ENCODE measurements around the gene FAM20A. TPM values are rescaled to one million over a fixed set of nuclear protein-coding genes. Genes with fewer than 3 reads are reported as not detected.

The FAM20A gene
- total and polyA plus RNA-seq, 2 of the 8 experiments (the other 6 are each of a cell fraction or from before 2014, with no cell fraction given) = 3.6 to 11.9 TPM

- H3K23ac ChIP-seq (ENCODE audit: insufficient read length) = no peak overlapping the region
- no peak overlapping the region for H2BK20ac ChIP-seq (ENCODE audit: low read length)
- no peak overlapping the region for H2AK5ac ChIP-seq (ENCODE audit: low read depth, low read length)
- no peak overlapping the region for H2BK12ac ChIP-seq (ENCODE audit: low read depth, low read length)
- no peak overlapping the region for H4K91ac ChIP-seq (replicated peaks; ENCODE audit: insufficient read length, low read length)
- POLR2A ChIA-PET (ENCODE audit: partially characterized antibody) = no interaction called here
- DNase-seq (ENCODE audit: low read depth in 1 of 2, low spot score in 2 of 2) (no peak), FAIRE-seq (no peak)
- H3K9me3 ChIP-seq (ENCODE audit: insufficient read depth in 2 of 2, low read depth in 1 of 2, low read length in 1 of 2) = peaks cover 10 to 14% of the 10 kb centered on the region in 2 experiments
- peaks cover 5% of the 10 kb centered on the region for H3K23me2 ChIP-seq (ENCODE audit: low read depth, low read length)
- TF ChIP-seq, protein P1, sequence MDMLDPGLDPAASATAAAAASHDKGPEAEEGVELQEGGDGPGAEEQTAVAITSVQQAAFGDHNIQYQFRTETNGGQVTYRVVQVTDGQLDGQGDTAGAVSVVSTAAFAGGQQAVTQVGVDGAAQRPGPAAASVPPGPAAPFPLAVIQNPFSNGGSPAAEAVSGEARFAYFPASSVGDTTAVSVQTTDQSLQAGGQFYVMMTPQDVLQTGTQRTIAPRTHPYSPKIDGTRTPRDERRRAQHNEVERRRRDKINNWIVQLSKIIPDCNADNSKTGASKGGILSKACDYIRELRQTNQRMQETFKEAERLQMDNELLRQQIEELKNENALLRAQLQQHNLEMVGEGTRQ (IDR thresholded peaks at IDR 0.05; ENCODE audit: low read length) = no peak
- H3K36me3 ChIP-seq (ENCODE audit: control insufficient read depth in 2 of 4, insufficient read depth in 4 of 4, low read length in 3 of 4) = peaks cover 7 to 40% (median 22%) of the 10 kb centered on the region in 4 experiments; a peak in 6 of 8 replicates
- 91% methylated on average over 15 of the region's 15 CpGs; no CpG with 5 or more reads in 1 of the 2 experiments for WGBS, 2 experiments (ENCODE audit: extremely low coverage in 1 of 2, insufficient coverage in 1 of 2, insufficient read length in 1 of 2, insufficient replicate concordance in 2 of 2, low coverage in 1 of 2, low lambda C conversion rate in 2 of 2, missing lambda C conversion rate in 1 of 2)
- peak overlapping the region in 1 of 4 experiments; percentile 85; a peak in 2 of 8 replicates for H3K4me3 ChIP-seq (ENCODE audit: extremely low read depth in 1 of 4, insufficient read depth in 2 of 4, low read depth in 3 of 4, low read length in 4 of 4)
- no peak overlapping the region for H4K8ac ChIP-seq (ENCODE audit: extremely low read depth, insufficient read depth, low read length)
- no peak overlapping the region for H2AFZ ChIP-seq (ENCODE audit: low read length)
- no peak overlapping the region for H3K56ac ChIP-seq (replicated peaks; ENCODE audit: insufficient read length, low read depth, low read length)
- H3K79me2 ChIP-seq (ENCODE audit: control insufficient read depth in 1 of 2, insufficient read depth in 2 of 2, low read length in 2 of 2) = peaks cover 7 to 71% of the 10 kb centered on the region in 2 experiments
- no peak overlapping the region for H2BK120ac ChIP-seq (replicated peaks; ENCODE audit: low read depth, low read length)
- no peak overlapping the region; a peak in 1 of 7 replicates for H3K9ac ChIP-seq (replicated peaks in 1 of 4; ENCODE audit: extremely low read depth in 1 of 4, low read depth in 3 of 4, low read length in 3 of 4)
- H3K14ac ChIP-seq (ENCODE audit: insufficient read length) = no peak overlapping the region
- no peak overlapping the region for H3K4ac ChIP-seq (replicated peaks; ENCODE audit: insufficient read length, low read depth, low read length)
- H3K18ac ChIP-seq (ENCODE audit: extremely low read depth, low read length) = no peak overlapping the region
- H2BK5ac ChIP-seq (ENCODE audit: low read depth, low read length) = no peak overlapping the region
- H3K79me1 ChIP-seq (ENCODE audit: low read depth, low read length) = peaks cover 2% of the 10 kb centered on the region
- no peak overlapping the region for H3K27ac ChIP-seq (ENCODE audit: low read depth, low read length)
- CTCF ChIA-PET (ENCODE audit: partially characterized antibody) = interaction anchor here (1.2 kb wide), 1 partner anchor 19 kb away, joined by 5 read pairs; no protein-coding TSS in a partner anchor
- H2BK15ac ChIP-seq (ENCODE audit: low read length) = no peak overlapping the region
- peaks cover 2 to 6% of the 10 kb centered on the region in 2 experiments for H4K20me1 ChIP-seq (replicated peaks in 1 of 2; ENCODE audit: control insufficient read depth in 1 of 2, insufficient read depth in 2 of 2, low read length in 2 of 2)
- H3K27me3 ChIP-seq (replicated peaks in 1 of 4; ENCODE audit: control insufficient read depth in 3 of 4, extremely low read depth in 1 of 4, insufficient read depth in 3 of 4, low read length in 3 of 4) = no peaks in the 10 kb centered on the region
- H3K4me1 ChIP-seq (replicated peaks in 1 of 4; ENCODE audit: control insufficient read depth in 3 of 4, insufficient read depth in 4 of 4, low read length in 3 of 4) = peaks cover 0 to 7% (median 2%) of the 10 kb centered on the region in 4 experiments; a peak in 4 of 7 replicates
- peak overlapping the region in 1 of 2 experiments; percentile 83; a peak in 1 of 4 replicates for H3K4me2 ChIP-seq (ENCODE audit: insufficient read depth in 1 of 2, low read depth in 2 of 2, low read length in 2 of 2)
- no peak overlapping the region for H4K5ac ChIP-seq (ENCODE audit: insufficient read length, low read depth, low read length)
These were observed 86.1 kb downstream of the FAM20A start for GRCh38 chr17:68514831-68515635.
